ENCODE results near the gene USF2.
"Not testable (repeated sequence)": the region's sequence is repeated elsewhere in the genome, so short reads cannot be mapped to it uniquely, and the experiment has no call there.

USF2 gene

DNA sequence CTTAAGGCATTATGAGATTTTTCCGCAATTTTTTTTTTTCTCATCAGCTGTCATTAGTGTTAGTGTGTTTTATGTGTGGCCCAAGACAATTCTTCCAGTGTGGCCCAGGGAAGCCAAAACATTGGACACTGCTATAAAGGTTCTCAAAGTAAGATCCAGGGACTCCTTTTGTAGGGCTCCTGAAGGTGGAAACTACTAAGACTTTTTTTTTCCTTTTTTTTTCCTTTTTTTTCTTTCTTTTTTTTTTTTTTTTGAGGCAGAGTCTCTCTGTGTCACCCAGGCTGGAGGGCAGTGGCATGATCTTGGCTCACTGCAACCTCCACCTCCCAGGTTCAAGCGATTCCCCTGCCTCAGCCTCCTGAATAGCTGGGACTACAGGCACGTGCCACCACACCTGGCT lies 16.7 kb downstream of the USF2 start:
- not testable (repeated sequence) for ATAC-seq

DNA sequence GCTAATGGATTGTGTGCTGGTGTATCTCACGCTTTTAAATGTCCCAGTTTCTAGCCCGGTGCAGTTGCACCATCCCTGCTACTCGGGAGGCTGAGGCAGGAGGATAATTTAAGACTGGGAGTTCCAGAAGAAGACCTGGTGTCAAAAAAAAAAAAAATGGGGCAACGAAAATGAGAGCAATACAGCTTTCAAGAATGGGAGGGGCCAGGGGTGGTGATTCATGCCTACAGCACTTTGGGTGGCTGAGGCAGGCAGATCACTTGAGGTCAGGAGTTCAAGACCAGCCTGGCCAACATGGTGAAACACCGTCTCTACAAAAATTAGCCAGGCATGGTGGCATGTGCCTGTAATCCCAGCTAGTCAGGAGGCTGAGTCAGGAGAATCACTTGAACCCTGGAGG lies 17.3 kb downstream of the USF2 start:
- ATAC-seq: not testable (repeated sequence)

DNA sequence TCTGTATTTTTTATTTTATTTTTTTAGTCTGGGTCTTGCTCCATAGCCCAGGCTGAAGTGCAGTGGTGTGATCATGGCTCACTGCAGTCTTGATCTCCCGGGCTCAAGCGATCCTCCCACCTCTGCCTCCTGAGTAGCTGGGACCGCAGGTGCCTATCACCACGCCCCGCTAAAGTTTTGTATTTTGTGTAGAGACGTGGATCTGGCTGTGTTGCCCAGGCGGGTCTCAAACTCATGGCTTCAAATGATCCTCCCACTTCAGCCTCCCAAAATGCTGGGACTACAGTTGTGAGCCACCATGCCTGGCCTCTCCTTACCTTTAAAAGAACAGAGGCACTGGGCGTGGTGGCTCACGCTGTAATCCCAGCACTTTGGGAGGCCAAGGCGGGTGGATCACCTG lies 19.0 kb downstream of the USF2 start:
- ATAC-seq: no peak

- no peak for ATAC-seq
These were observed 19.6 kb downstream of the USF2 start for GRCh38 chr19:35288331-35288730.

GRCh38 chr19:35288906-35289305 lies 20.1 kb downstream of the USF2 start:
- no peak for ATAC-seq

GRCh38 chr19:35290381-35291127 lies 21.8 kb downstream of the USF2 start:
- no peak for ATAC-seq

DNA sequence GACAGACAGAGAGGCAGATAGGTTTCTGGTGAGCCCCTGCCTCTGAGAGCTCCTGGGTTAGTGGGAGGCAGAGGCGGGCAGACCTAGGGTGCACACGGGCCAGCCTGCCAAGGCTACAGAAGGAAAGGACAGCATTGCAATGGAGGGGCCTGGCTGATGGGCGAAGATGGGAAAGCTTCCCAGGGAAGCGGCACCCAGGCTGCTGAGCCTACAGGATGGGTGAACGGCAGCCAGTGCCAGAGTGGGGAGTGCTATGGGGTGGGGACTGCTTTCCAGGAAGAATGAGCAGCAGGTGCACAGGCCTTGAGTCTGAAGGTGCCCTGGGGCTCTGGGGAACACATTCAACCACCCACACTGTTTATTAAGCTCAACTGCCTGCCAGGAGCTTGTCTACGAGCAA lies 22.5 kb downstream of the USF2 start:
- no peak for ATAC-seq

- no peak for ATAC-seq
These were observed 23.2 kb downstream of the USF2 start, which contains the start of gene MAG for GRCh38 chr19:35291916-35292315. MAG (plus strand) TSS chr19:35292161; CDS start chr19:35295409, 3,248 bp downstream.

- ATAC-seq: no peak
These were observed 23.9 kb downstream of the USF2 start for GRCh38 chr19:35292421-35293362.

GRCh38 chr19:35293363-35293739 lies 24.6 kb downstream of the USF2 start:
- no peak for ATAC-seq

DNA sequence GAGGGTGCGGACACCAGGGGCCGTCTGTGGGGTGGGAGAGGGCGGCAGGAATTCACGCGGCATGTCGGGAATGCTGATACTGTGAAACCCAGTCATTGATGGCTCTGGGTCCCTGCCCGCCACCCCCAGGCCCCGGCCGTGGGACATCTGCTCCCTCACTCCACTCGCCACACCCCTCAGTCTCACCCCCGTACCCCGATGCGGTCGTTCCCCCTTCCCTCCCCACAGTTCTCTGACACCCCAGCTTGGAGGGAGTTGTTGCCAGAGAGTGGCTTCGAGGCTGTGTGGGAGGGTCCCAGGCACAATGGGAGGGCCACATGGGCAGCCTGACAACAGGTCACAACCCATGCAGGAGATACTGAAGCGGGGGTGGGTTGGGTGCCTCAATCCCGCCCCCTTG lies 25.0 kb downstream of the USF2 start:
- no peak for ATAC-seq

- ATAC-seq: no peak
These were observed 25.6 kb downstream of the USF2 start for GRCh38 chr19:35294328-35294727.

DNA sequence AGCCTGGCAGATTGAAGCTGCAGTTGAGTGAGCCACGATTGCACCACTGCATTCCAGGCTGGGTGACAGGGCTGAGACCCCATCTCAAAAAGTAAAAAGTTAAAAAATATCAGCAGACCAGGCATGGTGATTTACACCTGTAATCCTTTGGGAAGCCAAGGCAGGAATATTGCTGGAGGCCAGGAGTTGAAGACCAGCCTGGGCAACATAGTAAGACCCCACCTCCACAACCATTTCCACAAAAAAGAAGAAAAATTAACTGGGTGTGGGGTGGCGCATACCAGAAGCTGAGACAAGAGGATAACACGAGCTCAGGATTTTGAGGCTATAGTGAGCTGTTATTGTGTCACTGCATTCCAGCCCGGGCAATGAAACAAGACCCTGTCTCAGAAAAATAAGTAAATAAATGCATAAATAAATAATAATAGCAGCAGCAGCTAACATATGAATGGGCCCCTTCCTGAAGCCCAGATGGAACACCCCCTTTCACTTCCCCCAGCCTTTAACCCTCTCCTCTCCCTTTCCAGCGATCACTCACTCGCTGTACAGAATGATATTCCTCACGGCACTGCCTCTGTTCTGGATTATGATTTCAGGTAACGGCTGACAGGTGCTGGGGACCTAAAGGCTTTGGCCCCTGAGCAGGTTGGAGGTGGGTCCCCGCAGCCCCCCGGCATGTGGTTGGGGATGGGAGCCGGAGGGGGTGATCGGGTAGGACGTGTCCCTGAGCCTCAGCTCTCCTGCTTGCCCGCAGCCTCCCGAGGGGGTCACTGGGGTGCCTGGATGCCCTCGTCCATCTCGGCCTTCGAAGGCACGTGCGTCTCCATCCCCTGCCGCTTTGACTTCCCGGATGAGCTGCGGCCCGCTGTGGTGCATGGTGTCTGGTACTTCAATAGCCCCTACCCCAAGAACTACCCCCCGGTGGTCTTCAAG lies 26.4 kb downstream of the USF2 start:
- ATAC-seq: no peak

- peak; percentile 62 to 70 for ATAC-seq
These were observed 27.2 kb downstream of the USF2 start for GRCh38 chr19:35295792-35296462.

DNA sequence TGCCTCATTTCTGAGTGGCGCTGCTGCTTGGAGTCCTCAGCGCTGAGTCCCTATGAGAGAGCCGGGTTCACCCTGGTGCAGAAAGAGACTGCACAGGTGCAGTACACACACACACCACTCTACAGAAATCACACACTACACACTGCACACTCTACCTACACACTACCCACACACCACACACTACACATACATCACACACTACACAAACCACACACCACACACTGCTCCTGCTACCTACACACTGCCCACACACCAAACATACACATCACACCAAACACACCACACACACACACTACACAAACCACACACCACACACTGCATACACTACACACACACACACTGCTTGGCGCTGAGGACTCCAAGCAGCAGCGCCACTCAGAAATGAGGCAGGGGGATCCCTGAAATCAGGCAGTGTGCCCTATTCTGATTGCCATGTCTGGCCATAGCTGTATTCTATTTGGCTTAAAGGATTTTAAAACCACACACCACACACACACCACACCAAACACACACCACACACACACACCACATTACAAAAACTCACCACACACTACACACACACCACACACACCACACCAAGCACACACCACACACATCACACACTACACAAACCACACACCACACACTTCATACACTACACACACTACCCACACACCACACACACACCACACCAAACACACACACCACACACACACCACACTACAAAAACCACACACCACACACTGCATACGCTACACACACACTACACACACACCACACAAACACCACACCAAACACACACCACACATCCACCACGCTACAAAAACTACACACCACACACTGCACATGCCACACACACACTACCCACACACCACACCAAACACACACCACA lies 28.1 kb downstream of the USF2 start:
- ATAC-seq: peak in 1 of 2 donors; percentile 15

DNA sequence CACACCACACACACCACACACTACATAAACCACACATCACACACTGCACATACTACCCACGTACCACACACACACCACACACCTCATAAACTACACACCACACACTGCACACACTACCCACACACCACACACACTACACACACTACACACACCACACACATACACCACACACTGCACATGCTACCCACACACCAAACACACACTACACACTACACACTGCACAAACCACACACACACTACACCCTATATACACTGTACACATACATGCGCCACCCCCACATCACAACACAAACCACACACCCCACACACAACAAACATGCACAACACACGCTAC lies 28.7 kb downstream of the USF2 start:
- ATAC-seq: no peak

GRCh38 chr19:35297922-35298321 lies 29.2 kb downstream of the USF2 start:
- no peak for ATAC-seq

- no peak for ATAC-seq
These were observed 29.8 kb downstream of the USF2 start for GRCh38 chr19:35298561-35298972.

- ATAC-seq: no peak
These were observed 31.0 kb downstream of the USF2 start for GRCh38 chr19:35299523-35300338.

DNA sequence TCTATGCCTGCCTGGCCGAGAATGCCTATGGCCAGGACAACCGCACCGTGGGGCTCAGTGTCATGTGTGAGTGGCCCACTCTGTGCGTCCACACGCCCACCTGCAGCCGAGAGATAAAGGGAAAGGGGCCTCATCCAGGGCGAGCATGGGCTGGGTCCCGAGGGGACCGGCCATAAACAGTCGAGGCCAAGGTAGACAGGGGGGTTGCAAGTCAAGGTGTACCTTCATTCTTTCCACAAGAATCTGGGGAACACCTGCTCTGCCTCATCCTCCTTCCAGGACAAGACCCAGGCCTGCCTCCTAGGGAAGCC lies 31.5 kb downstream of the USF2 start:
- ATAC-seq: no peak

DNA sequence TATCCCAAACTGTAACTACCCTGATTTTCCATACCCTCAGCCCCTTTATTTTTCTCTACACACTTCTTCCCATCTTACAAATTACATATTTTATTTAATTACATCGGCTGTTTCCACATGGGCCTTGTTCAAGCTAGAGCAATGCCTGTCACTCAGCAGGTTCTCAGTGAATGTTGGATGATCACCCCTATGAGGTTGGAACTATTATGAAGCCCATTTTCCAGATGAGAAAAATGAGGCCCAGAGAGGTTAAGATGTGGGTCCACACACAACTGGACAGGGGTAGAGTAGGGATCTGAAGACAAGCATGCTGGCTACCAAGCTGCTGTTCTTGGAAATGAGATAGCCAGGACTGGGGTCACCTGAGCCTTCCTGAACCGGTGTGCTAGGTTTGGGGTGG lies 33.2 kb downstream of the USF2 start:
- ATAC-seq: no peak
